Epithelial cell of esophagus (primary cell): ENCODE results near the gene TMTC4.
"Not testable (repeated sequence)": the region's sequence is repeated elsewhere in the genome, so short reads cannot be mapped to it uniquely, and the experiment has no call there.

ENCODE experiments used
- DNase-seq: peaks from one replicate; pipeline ENCODE4 v3.0.0; 2010; ENCODE audit warnings: low read depth
- H3K4me3 ChIP-seq: 2 replicates; pipeline ENCODE4 v1.5.1; 2011; ENCODE audit warnings: mild to moderate bottlenecking, low read length, control low read depth
- TF ChIP-seq, protein P1 (sequence below): IDR thresholded peaks from 2 replicates; pipeline ENCODE4 v1.5.1; 2011; ENCODE audit warnings: low read depth, mild to moderate bottlenecking, low read length, control low read depth, inconsistent platforms; ENCODE audit not compliant: insufficient read depth; ENCODE audit errors: missing control alignments

The TMTC4 gene

DNA sequence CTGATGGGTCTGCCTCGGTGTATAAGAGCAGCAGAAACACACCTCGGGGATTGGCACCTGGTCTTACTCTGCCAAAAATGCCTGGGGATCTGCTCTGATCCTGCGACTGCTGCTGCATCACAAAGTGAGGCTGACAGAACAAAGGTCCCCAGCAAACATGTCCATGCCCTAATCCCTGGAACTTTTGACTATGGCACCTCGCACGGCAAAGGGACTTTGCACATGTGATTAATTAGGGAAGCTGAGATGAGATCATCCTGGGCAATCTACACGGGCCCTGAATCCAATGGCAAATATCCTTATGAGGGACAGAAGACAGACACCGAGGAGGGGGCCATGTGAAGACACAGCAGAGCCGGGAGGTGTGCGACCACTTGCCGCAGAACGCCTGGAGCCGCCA lies 94.5 kb downstream of the TMTC4 start:
- no peak for DNase-seq
- H3K4me3 ChIP-seq, result no peak overlapping the region
- TF ChIP-seq, protein P1, sequence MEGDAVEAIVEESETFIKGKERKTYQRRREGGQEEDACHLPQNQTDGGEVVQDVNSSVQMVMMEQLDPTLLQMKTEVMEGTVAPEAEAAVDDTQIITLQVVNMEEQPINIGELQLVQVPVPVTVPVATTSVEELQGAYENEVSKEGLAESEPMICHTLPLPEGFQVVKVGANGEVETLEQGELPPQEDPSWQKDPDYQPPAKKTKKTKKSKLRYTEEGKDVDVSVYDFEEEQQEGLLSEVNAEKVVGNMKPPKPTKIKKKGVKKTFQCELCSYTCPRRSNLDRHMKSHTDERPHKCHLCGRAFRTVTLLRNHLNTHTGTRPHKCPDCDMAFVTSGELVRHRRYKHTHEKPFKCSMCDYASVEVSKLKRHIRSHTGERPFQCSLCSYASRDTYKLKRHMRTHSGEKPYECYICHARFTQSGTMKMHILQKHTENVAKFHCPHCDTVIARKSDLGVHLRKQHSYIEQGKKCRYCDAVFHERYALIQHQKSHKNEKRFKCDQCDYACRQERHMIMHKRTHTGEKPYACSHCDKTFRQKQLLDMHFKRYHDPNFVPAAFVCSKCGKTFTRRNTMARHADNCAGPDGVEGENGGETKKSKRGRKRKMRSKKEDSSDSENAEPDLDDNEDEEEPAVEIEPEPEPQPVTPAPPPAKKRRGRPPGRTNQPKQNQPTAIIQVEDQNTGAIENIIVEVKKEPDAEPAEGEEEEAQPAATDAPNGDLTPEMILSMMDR, result no peak

DNA sequence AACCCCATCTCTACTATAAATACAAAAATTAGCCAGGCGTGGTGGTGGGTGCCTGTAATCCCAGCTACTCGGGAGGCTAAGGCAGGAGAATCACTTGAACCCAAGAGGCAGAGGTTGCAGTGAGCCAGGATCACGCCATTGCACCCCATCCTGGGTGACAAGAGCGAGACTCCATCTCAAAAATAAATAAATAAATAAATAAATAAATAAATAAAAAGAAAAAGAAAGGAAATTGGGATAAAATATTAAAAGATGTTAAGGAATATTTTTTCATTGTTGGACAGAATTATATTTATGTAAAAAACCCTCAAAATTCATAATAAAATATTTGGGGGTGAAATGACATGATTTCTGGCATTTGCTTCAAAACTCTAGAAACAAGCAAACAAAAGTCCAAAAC lies 97.4 kb downstream of the TMTC4 start:
- not testable (repeated sequence) for DNase-seq, H3K4me3 ChIP-seq

DNA sequence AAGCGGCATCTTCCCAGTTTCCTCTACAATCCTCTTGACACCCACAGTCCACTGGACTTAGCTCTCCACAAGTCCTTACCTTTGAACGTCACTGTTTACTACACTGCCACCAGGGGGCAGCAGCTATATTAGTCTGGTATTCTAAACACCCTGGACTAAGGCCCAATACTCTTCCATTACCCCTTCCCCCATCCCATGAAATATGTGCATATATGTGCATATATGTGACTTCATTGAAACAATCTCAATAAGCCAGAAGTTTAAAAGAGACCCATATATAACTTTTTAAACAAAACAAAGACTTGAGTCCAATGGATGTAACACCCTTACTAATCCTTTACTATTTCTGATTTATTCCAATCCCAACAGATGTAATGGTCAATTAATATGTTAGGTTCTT lies 101.5 kb downstream of the TMTC4 start:
- DNase-seq, result peak; percentile 88
- TF ChIP-seq, protein P1, result peak; percentile 81
- no peak overlapping the region for H3K4me3 ChIP-seq

DNA sequence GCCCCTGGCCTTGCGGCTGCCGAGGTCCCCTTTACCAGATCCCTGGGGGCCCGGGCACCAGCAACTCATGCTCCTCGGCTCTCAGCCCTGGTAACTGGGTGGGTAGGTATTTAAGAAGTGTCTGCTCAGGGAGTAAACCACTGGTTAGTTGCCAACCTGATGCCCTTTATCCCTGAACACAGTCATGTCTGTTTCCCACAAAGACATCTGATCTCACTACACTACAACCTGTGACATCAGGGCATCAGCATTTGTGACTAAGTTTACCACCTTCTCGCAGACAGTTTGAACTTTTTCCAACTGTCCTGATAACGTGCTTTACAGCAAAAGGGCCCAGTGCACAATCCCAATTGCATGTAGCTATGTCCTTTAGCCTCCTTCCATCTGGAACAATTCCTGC lies 108.1 kb downstream of the TMTC4 start:
- peak; percentile 41 for DNase-seq
- TF ChIP-seq, protein P1, result no peak
- H3K4me3 ChIP-seq, result no peak overlapping the region

DNA sequence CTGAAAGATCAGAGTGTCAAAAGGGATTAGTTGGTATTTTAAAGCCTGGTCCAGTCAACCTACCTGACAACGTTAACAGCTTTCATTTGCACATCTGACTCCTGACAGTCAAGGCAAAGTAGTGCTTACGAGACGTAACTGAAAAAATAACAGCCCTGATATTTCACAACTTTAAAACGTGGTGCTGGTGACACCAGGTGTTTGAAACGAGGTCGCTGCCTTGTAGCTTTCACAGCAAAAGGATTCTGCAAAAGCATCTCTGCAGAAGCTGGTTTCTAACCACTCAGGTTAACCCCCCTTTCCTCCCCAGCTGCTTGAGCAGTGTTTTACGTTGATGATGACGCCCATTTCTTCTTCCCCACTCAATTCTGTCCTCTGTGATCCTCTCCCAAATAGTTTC lies 109.3 kb downstream of the TMTC4 start:
- DNase-seq, result no peak

DNA sequence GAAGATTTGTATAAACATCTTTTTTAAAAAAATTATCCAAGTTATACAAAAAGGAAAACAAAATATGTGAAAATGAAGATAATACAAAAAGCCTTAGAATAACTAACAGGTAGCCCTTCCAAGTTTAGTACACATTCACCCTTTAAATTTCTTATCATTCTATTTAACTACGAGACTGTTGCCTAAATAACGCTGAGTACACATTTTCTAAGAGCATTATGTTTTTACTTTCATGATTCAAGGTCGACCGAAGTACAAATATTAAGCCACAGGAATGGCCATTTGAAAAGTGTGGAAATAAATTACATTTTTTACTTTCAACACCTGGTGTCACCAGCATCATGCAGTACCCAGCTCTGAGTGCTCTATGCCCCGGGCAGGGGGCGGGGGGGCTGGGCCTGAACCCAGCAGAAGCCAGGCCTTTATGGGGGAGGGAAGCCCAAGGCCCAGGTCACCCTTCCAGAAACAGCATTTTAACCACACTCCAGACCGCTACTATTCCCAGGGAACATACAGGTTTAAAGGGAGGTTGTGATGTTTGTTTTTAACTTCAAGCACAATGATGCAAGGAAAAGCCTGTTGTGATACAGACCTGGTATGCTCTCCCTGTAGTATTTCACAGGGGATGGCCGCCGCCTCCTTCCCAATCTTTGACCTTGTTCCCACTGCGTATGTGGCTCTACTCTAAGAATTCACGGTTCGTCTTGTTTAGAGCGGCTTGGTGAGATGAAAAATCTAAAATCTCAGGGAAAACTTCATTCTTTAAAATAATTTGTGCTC lies 110.0 kb downstream of the TMTC4 start:
- TF ChIP-seq, protein P1, result no peak
- no peak overlapping the region for H3K4me3 ChIP-seq

More for the DNA sequence above, 109.3 kb downstream of the TMTC4 start:
- H3K4me3 ChIP-seq, result no peak overlapping the region
- TF ChIP-seq, protein P1, result no peak

DNA sequence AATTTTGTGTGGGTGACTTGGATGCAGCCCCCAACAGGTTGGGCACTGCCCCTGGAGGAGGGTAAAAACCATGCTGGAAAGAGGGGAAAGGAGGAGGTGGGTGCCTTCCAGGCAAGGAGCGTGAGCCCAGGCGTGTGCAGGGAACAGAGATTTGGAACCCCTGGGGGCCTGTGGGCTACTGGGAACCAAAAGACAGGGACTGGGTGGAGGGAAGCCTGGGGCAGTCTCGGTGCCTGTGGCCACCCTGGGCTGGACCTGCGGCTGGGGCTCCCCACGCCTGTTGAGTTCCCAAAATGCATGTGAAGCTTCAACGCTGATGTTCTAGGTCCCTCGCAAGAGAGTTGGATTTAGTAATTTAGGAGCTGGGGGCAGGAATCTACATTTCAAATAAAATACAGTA lies 110.8 kb downstream of the TMTC4 start:
- TF ChIP-seq, protein P1, result no peak
- no peak overlapping the region for H3K4me3 ChIP-seq
- DNase-seq, result no peak

More for the DNA sequence above, 110.0 kb downstream of the TMTC4 start:
- no peak for DNase-seq
